Kidney glomerular epithelial cell (primary cell): ENCODE data around the gene AOPEP.

Experiments
- DNase-seq: peaks from one replicate; lab custom pipeline; 2025; lab: John Stamatoyannopoulos, UW

The AOPEP gene

DNA sequence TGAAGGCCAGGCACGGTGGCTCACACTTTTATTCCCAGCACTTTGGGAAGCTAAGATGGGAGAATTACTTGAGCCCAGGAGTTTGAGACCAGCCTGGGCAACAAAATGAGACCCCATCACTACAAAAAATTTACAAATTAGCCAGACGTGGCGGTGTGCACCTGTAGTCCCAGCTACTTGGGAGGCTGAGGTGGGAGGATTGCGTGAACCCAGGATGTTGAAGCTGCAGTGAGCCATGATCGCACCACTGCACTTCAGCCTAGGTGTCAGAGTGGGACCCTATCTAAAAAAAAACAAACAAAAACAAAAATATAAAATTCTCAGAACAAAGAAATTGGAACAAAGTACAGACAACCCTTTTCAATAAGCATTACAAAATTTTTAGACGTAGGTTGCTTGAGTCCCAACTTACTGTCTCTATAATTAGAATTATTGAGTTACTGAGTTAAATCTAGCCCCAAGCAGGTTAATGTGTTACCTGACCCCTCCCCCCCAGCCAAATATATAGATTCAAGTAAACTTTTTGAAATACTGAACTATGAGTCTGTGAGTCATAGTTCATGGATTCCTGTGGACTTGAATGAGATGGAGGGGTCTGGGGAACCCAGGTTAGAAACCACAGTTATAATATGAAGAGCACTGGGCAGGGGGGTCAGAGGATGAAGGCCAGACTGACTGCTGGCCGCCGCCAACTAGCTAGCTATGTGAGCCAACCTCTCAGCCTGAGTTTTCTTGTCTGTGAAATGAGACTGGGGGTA lies 173.1 kb downstream of the AOPEP start:
- DNase-seq: no peak

DNA sequence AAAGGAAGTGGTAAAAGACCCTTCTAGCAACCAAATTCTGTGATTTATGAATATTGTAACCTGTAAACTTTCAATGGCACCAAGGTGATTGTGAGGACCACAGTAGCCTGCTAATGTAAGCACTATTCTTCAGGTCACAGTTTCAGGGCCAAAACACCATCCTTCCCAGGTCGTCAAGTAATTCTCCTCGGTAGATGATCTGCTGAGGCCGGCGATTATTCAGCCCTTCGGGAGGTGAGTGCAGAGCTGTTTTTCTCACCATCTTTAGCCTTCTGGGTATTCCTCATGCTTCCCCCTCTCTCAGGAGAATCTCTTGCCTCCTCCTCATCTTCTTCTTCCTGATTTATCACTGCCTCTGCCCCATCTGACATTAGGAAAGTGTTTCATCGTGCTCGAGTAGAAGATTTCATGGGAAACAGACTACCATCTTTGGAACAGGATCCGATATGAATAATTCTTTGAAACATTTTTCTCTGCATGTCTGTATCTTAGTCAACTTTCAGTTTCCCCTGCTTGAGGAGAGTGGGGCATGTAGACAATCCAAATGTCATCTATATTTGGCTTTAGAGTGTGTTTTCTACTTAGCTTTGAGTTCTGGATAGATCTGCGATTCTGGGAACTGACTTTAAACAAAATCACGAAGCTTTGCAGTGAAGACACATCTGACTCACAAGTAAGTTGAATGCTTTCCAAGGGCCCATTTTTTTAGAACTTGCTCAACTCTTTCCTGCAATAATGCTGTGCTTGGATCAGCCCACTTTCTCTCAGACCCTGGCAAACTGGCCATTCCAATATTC lies 173.9 kb downstream of the AOPEP start:
- peak; percentile 59 for DNase-seq

DNA sequence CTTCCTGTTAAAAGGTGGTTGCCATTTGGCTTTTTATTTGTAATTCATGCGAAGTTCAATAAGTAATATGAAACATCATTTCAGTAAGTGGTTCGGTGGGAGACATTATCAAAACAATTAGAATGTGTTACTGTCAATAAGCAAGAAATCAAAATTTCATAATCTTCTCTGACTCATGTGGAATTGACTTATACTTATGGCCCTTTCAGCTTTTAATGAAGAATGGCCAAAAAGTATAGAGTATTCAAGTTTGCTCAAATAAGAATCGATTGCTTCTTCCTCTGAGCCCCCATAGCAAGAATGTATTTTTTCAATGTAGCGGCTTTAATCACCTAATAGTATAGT lies 174.5 kb downstream of the AOPEP start:
- DNase-seq: no peak

GRCh38 chr9:94903961-94904421 lies 177.5 kb downstream of the AOPEP start:
- no peak for DNase-seq

DNA sequence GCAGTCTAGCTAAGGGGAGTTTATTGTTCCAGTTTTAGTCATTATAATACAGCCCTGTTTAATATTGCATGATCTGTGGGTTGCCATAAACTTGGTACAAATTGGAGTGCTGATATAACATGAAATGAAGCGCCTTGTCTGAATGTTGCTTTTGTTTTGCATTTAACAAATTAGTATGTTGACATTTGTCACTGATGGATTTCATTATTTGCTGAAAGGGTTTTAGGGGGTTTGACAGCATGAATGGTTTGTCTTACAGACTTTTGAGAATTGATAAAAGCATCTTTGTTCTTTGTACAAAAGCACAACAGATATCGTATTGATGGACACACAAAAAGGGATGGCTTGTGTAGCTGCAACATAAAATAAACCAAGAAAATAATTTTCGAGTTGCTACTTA lies 178.3 kb downstream of the AOPEP start:
- no peak for DNase-seq

- no peak for DNase-seq
Measured at GRCh38 chr9:94905606-94906005, 179.1 kb downstream of the AOPEP start.

- DNase-seq: no peak
Measured at GRCh38 chr9:94906181-94906580, 179.7 kb downstream of the AOPEP start.

DNA sequence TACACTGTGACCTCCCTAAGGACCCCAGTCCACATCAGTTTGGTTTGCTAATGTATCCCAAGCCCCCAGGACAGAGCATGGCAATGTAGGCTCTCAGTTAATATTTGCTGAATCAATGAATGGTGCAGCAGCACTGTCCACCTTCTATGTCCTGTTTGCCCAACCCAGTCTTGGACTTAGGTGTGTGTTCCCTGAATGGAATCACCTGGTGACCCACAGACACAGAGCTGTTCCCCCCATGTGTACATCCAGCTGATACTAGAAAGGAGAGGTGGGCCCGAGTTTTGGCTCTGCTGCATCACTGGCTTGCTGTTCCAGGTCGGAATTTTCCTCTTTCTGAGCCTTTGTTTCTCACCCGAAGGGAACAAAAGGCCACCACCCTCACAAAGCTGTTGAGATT lies 180.2 kb downstream of the AOPEP start:
- DNase-seq: no peak

- DNase-seq: no peak
Measured at GRCh38 chr9:94907264-94907936, 180.9 kb downstream of the AOPEP start.

DNA sequence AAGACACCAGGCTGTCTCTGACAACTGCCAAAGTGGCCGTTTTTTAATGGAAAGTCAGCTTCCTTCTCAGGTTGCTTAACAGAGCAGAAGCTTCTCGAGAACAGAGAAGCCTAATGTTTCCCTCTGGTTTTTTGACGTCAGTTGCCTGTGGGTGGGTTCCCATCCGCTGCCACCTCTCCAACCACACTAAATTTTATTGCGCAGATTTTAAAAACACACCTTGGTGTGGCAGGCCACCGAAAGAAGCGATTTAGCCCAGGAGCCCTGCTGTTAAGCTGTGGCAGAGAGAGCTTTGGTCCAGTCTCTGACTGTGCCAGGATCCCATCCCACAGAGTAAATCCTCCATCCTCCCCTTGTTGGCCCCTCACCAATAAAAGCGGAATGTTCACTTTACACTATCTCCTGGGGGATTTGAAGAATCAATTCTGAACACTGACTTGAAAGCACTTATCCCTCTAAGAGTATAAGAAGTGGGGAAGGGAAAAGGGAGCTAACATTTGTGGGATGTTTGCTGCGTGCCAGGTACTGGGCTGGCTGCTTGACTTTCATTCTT lies 181.6 kb downstream of the AOPEP start:
- DNase-seq: no peak

DNA sequence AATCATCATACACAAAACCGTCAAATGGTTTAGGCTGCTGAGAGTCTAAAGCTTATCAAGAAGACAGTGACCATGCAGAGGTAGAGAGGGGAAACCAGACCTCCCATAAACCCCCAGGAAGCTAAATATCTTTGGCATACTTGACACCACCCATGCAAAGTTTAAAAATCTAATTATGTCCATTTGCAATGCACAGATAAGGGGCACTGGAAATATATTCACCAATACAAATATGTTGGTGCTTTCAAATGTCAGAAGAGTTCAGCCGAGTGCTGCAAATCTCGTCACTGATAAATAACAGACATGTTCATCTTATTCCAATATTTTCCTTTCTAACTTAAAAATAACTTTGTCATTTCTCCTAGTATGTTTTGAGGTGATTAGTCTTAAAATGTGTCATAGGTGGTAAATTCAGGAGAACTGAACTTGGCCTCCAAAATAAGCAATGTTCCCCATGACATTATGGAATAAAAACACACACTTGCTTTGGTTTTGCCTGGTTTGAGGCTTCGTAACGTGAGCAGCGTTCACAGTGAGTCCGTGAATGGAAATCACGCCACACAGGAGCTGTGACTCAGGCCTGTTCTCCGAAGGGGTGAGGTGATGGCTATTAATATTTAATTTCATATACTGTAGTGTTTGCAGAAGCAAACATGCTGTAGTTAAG lies 182.2 kb downstream of the AOPEP start:
- peak; percentile 56 for DNase-seq

- no peak for DNase-seq
Measured at GRCh38 chr9:94909250-94909894, 182.9 kb downstream of the AOPEP start.

GRCh38 chr9:94909965-94910730 lies 183.6 kb downstream of the AOPEP start:
- no peak for DNase-seq

- no peak for DNase-seq
Measured at GRCh38 chr9:94911211-94911610, 184.7 kb downstream of the AOPEP start.

DNA sequence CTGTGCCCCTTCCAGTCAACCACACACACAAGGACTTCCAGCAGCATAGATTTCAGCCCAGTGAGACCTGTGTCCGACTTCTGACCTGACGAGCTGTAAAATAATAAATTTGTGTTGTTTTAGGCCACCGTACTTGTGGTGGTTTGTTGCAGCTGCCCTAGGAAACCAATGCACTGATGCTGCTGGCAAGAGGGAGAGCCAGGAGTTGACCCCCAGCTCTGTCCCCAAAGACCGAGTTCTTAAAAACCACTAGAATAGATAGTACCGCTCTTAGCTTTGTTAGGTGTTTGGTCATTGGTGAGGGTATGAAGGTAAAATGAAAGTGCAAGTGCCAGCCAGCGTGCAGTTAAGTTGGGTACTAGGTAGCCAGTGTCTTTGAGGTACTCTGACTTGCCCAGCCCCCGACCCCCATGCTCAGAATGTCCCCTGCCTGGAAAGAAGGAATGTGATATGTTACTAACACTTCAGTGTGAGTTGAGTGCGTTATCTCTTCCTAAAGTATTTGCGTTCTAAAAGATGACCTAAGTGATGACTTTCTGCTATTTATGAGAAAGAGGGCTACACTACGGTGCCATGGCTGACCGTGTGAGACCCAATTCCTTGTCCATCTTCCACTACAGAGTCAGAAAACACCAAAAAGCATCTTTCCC lies 185.6 kb downstream of the AOPEP start:
- no peak for DNase-seq

DNA sequence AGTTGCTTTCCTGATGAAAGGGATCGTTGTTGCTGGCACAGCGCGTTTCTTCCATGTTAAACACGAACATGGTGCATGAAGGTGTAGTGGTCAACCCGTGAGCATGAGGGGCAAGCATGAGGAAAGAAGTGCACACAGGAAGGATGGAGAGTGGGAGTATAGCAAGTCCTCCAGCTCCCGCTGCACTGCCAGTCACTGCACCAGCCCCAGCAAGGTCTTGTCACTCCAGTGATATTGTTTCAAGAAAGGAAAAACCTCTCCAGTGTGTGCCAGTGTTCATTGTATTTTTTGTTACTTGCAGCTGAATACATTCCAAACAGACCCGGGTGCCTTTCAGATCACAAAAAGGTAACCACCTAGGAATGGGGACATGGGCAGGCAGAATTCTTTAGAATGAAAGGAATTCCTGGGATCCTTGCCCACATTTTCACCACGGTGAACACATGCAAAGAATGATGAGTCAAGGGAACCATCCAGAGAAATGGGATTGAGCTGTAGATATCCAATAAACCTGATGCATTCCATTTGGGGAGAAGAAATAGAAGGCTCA lies 186.3 kb downstream of the AOPEP start:
- DNase-seq: peak; percentile 94

DNA sequence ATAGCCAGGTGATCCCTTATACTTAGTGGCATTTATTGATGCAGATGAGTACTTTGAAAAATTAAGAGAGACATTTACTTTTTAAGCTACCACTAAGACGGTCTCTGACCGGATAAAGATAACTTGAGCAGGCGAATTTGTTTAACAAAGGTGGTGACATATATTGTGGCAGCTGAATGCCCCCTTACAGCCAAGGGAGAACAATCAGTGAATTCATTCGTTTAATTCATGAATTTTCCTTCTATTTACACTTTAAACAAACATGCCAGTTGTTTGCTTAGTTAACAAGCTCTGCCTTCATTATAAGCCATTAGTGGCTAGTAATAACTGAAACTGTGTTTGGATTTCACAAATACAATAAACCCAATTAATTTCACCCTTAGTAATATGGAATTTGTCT lies 187.1 kb downstream of the AOPEP start:
- DNase-seq: no peak

GRCh38 chr9:94915476-94916450 lies 189.3 kb downstream of the AOPEP start:
- DNase-seq: no peak

GRCh38 chr9:94916956-94917355 lies 190.5 kb downstream of the AOPEP start:
- DNase-seq: no peak
